H9 (cell line): Measurements from ENCODE around the gene TAOK2. TPM values are rescaled to one million over a fixed set of nuclear protein-coding genes. Genes with fewer than 3 reads are reported as not detected.
A peak's percentile ranks its signal among the peaks of the same experiment; 100 is the strongest.

Experiments used
- DNase-seq: peaks from one replicate; pipeline ENCODE4 v3.0.0-alpha.2; 2017
- H2AFZ ChIP-seq: one replicate; pipeline ENCODE4 v1.6.1; 2013; ENCODE audit warnings: mild to moderate bottlenecking, low read length, control low read depth, moderate library complexity
- H2AK5ac ChIP-seq: 2 replicates; pipeline ENCODE4 v1.6.1; 2013; ENCODE audit warnings: low read length, control low read depth, mixed read lengths; ENCODE audit not compliant: insufficient read length
- H2BK120ac ChIP-seq: one replicate; pipeline ENCODE4 v1.6.1; 2013; ENCODE audit warnings: low read depth, mild to moderate bottlenecking, low read length, control low read depth, inconsistent platforms; ENCODE audit not compliant: poor library complexity, severe bottlenecking
- H2BK12ac ChIP-seq: 2 replicates; pipeline ENCODE4 v1.6.1; 2013; ENCODE audit warnings: low read length, control low read depth, mixed read lengths, low read depth; ENCODE audit not compliant: insufficient read length
- H2BK15ac ChIP-seq: 2 replicates; pipeline ENCODE4 v1.6.1; 2013; ENCODE audit warnings: low read depth, low read length, control low read depth
- H2BK20ac ChIP-seq: one replicate; pipeline ENCODE4 v1.6.1; 2013; ENCODE audit warnings: low read depth, mild to moderate bottlenecking, low read length, control low read depth, inconsistent platforms; ENCODE audit not compliant: poor library complexity, severe bottlenecking
- H2BK5ac ChIP-seq: 2 replicates; pipeline ENCODE4 v1.6.1; 2013; ENCODE audit warnings: low read length, control low read depth, mixed read lengths; ENCODE audit not compliant: insufficient read length
- H3K14ac ChIP-seq: 2 replicates; pipeline ENCODE4 v1.6.1; 2013; ENCODE audit warnings: low read length, control low read depth; ENCODE audit not compliant: insufficient read depth
- H3K18ac ChIP-seq: 2 replicates; pipeline ENCODE4 v1.6.1; 2013; ENCODE audit warnings: low read depth, mild to moderate bottlenecking, mixed read lengths, low read length, control low read depth; ENCODE audit not compliant: insufficient read length
- H3K23ac ChIP-seq: 2 replicates; pipeline ENCODE4 v1.6.1; 2013; ENCODE audit warnings: low read length, control low read depth, mixed read lengths, low read depth; ENCODE audit not compliant: insufficient read length
- H3K23me2 ChIP-seq: 2 replicates; pipeline ENCODE4 v1.6.1; 2013; ENCODE audit warnings: low read depth, mild to moderate bottlenecking, mixed read lengths, low read length, control low read depth; ENCODE audit not compliant: insufficient read length, poor library complexity, severe bottlenecking
- H3K27ac ChIP-seq: 2 replicates; pipeline ENCODE4 v1.5.1; 2013; ENCODE audit warnings: low read length, control low read depth, mixed read lengths, low read depth; ENCODE audit not compliant: insufficient read length
- H3K27me3 ChIP-seq: 2 replicates; pipeline ENCODE4 v1.6.1; 2013; ENCODE audit warnings: low read length, control low read depth, inconsistent platforms; ENCODE audit not compliant: insufficient read depth
- H3K4ac ChIP-seq: 2 replicates; pipeline ENCODE4 v1.6.1; 2013; ENCODE audit warnings: low read depth, mild to moderate bottlenecking, control low read depth, inconsistent platforms, low read length, moderate library complexity
- H3K4me1 ChIP-seq: 2 replicates; pipeline ENCODE4 v1.6.1; 2013; ENCODE audit warnings: low read length, control low read depth, inconsistent platforms; ENCODE audit not compliant: insufficient read depth
- H3K4me2 ChIP-seq: 2 replicates; pipeline ENCODE4 v1.6.1; 2013; ENCODE audit warnings: low read length, control low read depth, mixed read lengths; ENCODE audit not compliant: insufficient read length, insufficient read depth
- H3K56ac ChIP-seq: 2 replicates; pipeline ENCODE4 v1.6.1; 2013; ENCODE audit warnings: low read depth, mild to moderate bottlenecking, mixed read lengths, low read length, control low read depth; ENCODE audit not compliant: insufficient read length
- H3K79me1 ChIP-seq: 2 replicates; pipeline ENCODE4 v1.6.1; 2013; ENCODE audit warnings: low read depth, mild to moderate bottlenecking, moderate library complexity, low read length, control low read depth, inconsistent platforms; ENCODE audit not compliant: insufficient read depth, poor library complexity, severe bottlenecking
- H3K79me2 ChIP-seq: 2 replicates; pipeline ENCODE4 v1.6.1; 2013; ENCODE audit warnings: low read length, control low read depth, inconsistent platforms; ENCODE audit not compliant: insufficient read depth
- H3K9ac ChIP-seq: 2 replicates; pipeline ENCODE4 v1.6.1; 2013; ENCODE audit warnings: low read length, control low read depth, mixed read lengths; ENCODE audit not compliant: insufficient read length; ENCODE audit errors: extremely low read depth
- H3K9me3 ChIP-seq: one replicate; pipeline ENCODE4 v1.6.1; 2013; ENCODE audit warnings: low read depth, low read length, inconsistent platforms; ENCODE audit not compliant: control insufficient read depth
- H3T11ph ChIP-seq: one replicate; pipeline ENCODE4 v1.6.1; 2013; ENCODE audit warnings: mild to moderate bottlenecking, low read length, control low read depth, inconsistent platforms
- H4K20me1 ChIP-seq: one replicate; pipeline ENCODE4 v1.6.1; 2013; ENCODE audit not compliant: control insufficient read depth, insufficient read length, insufficient read depth
- H4K5ac ChIP-seq: 2 replicates; pipeline ENCODE4 v1.6.1; 2013; ENCODE audit warnings: low read depth, mild to moderate bottlenecking, mixed read lengths, low read length, control low read depth; ENCODE audit not compliant: insufficient read length
- H4K8ac ChIP-seq: replicated peaks from 2 replicates; pipeline ENCODE4 v1.6.1; 2013; ENCODE audit warnings: low read length, control low read depth, mixed read lengths, low read depth; ENCODE audit not compliant: insufficient read length
- H4K91ac ChIP-seq: 2 replicates; pipeline ENCODE4 v1.6.1; 2013; ENCODE audit warnings: low read depth, mild to moderate bottlenecking, moderate library complexity, mixed read lengths, low read length, control low read depth; ENCODE audit not compliant: insufficient read length
- H3K27ac Mint-ChIP-seq, 3 experiments: 2 replicates in 2 of 3; 3 replicates in 1 of 3; pipeline ENCODE4 v1.8.0; 2020 to 2021; ENCODE audit warnings: mixed read lengths in 3 of 3, mild to moderate bottlenecking in 1 of 3, moderate library complexity in 1 of 3
- H3K27me3 Mint-ChIP-seq: 2 replicates; pipeline ENCODE4 v1.8.0; 2021; ENCODE audit warnings: low read depth, mild to moderate bottlenecking, moderate library complexity, mixed read lengths
- H3K36me3 Mint-ChIP-seq, 3 experiments: 2 replicates in 2 of 3; 3 replicates in 1 of 3; pipeline ENCODE4 v1.8.0; 2020 to 2021; ENCODE audit warnings: low read depth in 3 of 3, mixed read lengths in 3 of 3; ENCODE audit not compliant: insufficient read depth in 1 of 3
- H3K4me1 Mint-ChIP-seq, 2 experiments: 2 replicates each; pipeline ENCODE4 v1.8.0; 2020; ENCODE audit warnings: mixed read lengths in 2 of 2
- H3K4me3 Mint-ChIP-seq, 2 experiments: 2 replicates in 1 of 2; 3 replicates in 1 of 2; pipeline ENCODE4 v1.8.0; 2020 to 2021; ENCODE audit warnings: mild to moderate bottlenecking in 2 of 2, mixed read lengths in 2 of 2, moderate library complexity in 1 of 2
- H3K9me3 Mint-ChIP-seq, 2 experiments: 2 replicates in 1 of 2; 3 replicates in 1 of 2; pipeline ENCODE4 v1.8.0; 2020; ENCODE audit warnings: mild to moderate bottlenecking in 2 of 2, mixed read lengths in 2 of 2, moderate library complexity in 1 of 2
- WGBS: extraction: QIAGEN DNeasy Blood & Tissue Kit; methylation state at CpG from one replicate; pipeline ENCODE4 v1.1.7; 2013; ENCODE audit warnings: missing lambda C conversion rate, low lambda C conversion rate, mixed read lengths; ENCODE audit not compliant: insufficient read length; ENCODE audit errors: extremely low coverage; 5-methylcytosine and 5-hydroxymethylcytosine counted together
- total RNA-seq: library from RNA; stranded (reverse); gene quantifications from 2 replicates; pipeline ENCODE4 v1.2.1, GENCODE V29; 2021
- TF ChIP-seq, protein P1 (sequence below): fragments of 200-600 bp; sonication (generic); conservative IDR thresholded peaks from 3 replicates; pipeline ENCODE4 v1.8.0; 2021; ENCODE audit warnings: antibody characterized with exemption, mild to moderate bottlenecking

TAOK2 gene
- total RNA-seq, 1 experiment from 2014 or later: 43.9 TPM

- Histone ChIP-seq H4K8ac (no peak within 1 kb of the TSS), H3K79me1 (no peaks in the 10 kb centered on the region), H2BK15ac (no peak within 1 kb of the TSS; the same call in 1 of the 2 replicates), H2BK120ac (no peak within 1 kb of the TSS), H3T11ph (no peak within 1 kb of the TSS), H4K91ac (no peak within 1 kb of the TSS), H3K9ac (peak within 1 kb of the TSS; percentile 85), H2BK12ac (no peak within 1 kb of the TSS), H2AFZ (peak within 1 kb of the TSS; percentile 90), H3K9me3 (no peaks in the 10 kb centered on the region), H3K4me2 (peak within 1 kb of the TSS; percentile 47), H3K56ac (no peak within 1 kb of the TSS), H3K27me3 (no peaks in the 10 kb centered on the region), H3K79me2 (no peaks in the 10 kb centered on the region), H4K5ac (no peak within 1 kb of the TSS), H3K4me1 (no peaks in the 10 kb centered on the region; the same call in 1 of the 2 replicates), H3K23ac (no peak within 1 kb of the TSS), H4K20me1 (no peaks in the 10 kb centered on the region), H2BK20ac (no peak within 1 kb of the TSS), H3K18ac (peak within 1 kb of the TSS; percentile 97), H2AK5ac (no peak within 1 kb of the TSS), H2BK5ac (no peak within 1 kb of the TSS), H3K14ac (peak within 1 kb of the TSS; percentile 91), H3K23me2 (peaks cover 9% of the 10 kb centered on the region), H3K4ac (no peak within 1 kb of the TSS), H3K27ac (no peak within 1 kb of the TSS)
- Mint-ChIP-seq H3K4me1 (peaks cover 13 to 16% of the 10 kb centered on the region in 2 experiments), H3K9me3 (no peaks in the 10 kb centered on the region), H3K36me3 (peaks cover 3 to 16% (median 16%) of the 10 kb centered on the region in 3 experiments), H3K27me3 (peaks cover 4% of the 10 kb centered on the region), H3K4me3 (peak within 1 kb of the TSS; percentile 78 to 87), H3K27ac (peak within 1 kb of the TSS in 1 of 3 experiments; percentile 85; a peak in 2 of 7 replicates)
- TF ChIP-seq, protein P1, sequence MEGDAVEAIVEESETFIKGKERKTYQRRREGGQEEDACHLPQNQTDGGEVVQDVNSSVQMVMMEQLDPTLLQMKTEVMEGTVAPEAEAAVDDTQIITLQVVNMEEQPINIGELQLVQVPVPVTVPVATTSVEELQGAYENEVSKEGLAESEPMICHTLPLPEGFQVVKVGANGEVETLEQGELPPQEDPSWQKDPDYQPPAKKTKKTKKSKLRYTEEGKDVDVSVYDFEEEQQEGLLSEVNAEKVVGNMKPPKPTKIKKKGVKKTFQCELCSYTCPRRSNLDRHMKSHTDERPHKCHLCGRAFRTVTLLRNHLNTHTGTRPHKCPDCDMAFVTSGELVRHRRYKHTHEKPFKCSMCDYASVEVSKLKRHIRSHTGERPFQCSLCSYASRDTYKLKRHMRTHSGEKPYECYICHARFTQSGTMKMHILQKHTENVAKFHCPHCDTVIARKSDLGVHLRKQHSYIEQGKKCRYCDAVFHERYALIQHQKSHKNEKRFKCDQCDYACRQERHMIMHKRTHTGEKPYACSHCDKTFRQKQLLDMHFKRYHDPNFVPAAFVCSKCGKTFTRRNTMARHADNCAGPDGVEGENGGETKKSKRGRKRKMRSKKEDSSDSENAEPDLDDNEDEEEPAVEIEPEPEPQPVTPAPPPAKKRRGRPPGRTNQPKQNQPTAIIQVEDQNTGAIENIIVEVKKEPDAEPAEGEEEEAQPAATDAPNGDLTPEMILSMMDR: peak; percentile 50
- peak; percentile 89 for DNase-seq
- WGBS: no CpG with 5 or more reads among the region's 75 CpGs
Measured at GRCh38 chr16:29961479-29962343, 12.0 kb upstream of the TAOK2 start, which contains the start of gene TMEM219. Gene TMEM219 (plus strand): TSS chr16:29962079. CDS start chr16:29963144, 1,065 bp downstream.
